ENCODE data around the gene FAM200C.

The FAM200C gene

DNA sequence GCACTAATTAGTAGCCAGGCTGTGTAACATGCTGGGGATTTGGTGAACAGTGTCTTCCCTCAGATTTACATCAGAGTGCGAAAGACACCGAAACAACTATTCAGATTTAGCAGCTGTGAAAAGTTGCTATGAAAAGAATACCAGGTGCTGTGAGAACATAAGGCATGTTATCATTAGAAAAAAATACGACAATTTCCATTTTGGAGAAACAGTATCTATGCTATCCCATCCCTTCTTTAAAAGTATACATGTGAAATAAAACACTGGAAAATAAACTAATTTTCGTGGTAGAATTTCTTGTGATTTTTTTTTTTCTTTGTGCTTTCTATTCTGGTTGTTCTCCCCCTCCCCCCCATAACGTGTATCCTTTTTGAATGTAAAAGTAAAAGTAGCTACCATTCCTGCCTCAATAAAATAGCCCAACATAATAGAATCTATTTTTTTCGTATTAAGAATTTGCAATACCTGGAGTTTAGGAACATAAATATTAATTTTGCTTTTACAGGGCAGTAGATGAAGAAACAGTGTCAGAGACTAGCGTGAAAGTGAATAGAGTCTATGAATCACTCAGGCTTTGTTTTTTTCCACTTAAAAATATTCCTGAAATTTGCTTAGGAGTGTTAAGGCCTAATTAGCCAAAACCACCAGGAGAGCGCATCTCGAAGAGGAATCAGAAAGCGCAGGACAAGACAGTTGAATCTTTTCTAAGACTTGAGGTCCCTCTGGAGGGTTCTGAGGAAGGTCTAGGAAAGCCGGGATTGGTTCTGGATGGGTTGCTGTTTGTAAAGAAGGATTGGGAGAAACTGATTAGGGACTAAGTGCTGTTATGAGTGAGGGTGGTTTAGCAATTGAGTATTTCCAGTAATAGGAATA is 19.8 kb upstream of the FAM200C start:
- DNase-seq, result no peak

- peak; percentile 67 for DNase-seq
These were observed 19.0 kb upstream of the FAM200C start, which contains the start of gene SLU7 for GRCh38 chr5:160418561-160419457. SLU7 (minus strand) TSS chr5:160419081; CDS start chr5:160415294, 3,787 bp downstream.

DNA sequence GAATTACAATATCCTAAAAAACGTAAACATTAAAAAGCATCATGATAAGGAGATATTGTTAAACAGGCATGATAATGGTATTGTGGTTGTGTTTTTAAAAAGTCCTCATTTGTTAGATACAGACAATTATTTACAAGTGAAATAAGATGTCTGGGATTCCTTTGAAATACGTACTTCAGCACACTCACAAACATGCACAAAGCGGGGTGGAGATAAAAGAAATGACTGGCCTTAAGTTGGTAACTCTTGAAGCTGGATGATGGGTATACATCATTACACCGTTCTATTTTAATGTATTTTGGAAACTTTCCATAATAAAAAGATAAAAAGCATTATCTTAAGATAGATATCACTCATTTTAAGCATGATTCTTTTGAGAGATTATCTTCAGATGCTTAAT is 1.0 kb downstream of the FAM200C start:
- DNase-seq, result no peak

DNA sequence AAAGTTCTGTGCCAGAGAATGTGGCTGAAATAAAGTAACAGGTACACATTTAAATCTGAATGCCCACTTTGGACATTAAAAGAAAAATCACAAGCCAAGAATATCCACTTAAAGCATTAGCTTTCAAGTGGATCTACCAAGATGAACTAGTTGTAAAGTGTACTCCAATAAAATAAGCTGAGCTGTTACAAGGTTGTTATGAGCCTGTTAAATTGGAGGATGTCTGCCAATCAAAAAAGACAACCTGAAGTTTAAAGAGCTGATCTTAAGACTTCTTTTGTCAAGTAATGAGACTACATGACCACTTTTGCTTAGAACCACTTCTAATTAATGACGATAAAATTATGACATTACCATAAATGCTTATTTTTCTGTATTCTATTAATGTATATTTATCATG is 2.4 kb downstream of the FAM200C start:
- DNase-seq, result no peak

GRCh38 chr5:160395111-160395510 is 4.7 kb downstream of the FAM200C start:
- no peak for DNase-seq

DNA sequence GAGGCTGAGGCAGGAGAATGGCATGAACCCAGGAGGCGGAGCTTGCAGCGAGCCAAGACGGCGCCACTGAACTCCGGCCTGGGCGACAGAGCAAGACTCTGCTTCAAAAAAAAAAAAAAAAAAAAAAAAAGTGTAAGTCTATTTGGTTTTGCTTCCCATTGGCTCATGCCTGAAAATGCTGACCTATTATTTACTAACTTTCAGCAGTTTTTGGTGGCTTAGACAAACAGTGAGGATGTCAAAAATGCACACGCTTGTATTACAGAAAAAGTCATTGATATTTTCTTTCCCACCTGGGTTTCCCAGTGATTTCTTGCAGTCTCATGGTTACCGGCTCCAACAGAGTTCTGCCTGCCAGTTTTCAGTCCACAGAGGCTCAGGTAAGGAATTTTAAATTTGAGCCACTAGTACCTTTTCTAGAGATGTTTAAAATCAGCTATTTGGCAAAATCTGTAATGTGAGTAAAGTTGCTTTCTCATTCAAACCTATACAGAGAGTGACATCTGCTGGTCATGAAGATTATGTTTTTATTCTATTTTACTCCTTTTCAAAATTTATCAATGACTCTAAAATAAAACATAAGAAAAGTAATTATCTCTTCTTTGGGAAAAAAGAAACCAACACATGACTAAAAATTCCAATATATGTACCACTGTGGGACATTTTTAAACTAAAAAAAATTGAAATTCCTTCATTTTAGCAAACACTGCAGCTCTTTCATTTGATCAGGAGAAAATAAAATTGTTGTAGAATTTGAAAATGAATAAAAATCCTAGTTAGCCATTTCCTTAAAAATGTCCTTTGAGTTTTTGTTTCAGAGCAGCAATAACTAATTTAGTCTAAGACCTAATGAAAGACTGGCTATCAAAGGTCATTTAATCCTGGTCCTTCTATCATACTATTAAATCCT is 8.8 kb downstream of the FAM200C start:
- no peak for DNase-seq

GRCh38 chr5:160387445-160387844 is 12.4 kb downstream of the FAM200C start:
- no peak for DNase-seq

DNA sequence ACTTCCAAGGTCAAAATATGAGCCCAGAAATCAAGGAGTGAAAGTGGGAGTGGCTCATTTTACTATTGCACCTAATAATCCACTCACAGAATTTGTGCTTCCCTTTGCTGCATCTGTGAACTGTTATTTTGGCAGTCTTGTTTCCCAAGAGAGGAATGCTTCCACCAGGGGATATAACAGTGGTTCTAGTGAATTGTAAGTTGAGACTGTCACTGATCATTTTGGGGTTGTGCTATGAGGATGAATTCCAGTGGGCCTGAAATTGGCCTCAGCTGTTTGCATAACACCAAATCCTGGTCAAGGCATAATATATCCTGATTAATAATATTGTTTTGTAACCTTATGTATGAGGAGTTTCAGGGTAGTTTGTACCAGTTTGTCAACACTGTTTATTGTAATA is 14.4 kb downstream of the FAM200C start:
- no peak for DNase-seq

GRCh38 chr5:160384681-160385080 is 15.2 kb downstream of the FAM200C start:
- DNase-seq, result no peak

DNA sequence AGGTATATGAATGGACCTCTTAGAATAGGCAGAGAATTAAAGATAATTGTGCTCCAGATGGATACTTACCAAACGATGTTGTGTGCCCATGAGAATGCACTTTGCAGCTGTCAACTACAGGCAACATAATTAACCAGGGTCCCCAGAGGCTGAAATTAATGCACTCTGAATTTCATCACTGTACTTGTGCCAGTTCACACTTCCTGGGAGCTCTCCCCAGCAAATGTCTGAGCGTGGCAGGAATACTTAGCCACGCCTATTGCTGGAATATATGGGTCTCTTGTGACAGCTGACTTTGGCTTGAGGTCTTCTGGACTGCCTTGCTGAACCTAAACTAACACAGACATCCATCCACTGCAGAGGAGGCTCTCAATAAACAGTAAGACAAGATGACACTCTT is 17.5 kb downstream of the FAM200C start:
- no peak for DNase-seq

DNA sequence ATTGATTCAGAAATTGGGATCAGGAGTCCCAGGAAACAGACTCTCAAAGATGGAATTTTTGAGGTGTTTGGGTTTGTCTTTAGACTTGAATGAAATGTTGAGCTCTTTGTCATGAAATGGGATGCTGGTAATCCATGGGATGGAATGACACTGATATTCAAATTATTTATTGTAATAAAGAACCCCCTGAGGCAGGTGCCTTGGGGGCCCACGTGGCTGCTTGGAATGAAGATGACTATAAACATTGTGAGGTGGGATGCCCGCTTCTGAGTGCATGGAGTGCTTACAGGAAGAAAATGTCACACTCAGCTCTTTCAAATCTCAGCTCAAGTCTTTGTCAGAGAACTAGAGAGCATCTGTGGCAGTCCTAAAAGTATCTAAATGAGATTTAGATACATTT is 19.8 kb downstream of the FAM200C start:
- DNase-seq, result no peak

DNA sequence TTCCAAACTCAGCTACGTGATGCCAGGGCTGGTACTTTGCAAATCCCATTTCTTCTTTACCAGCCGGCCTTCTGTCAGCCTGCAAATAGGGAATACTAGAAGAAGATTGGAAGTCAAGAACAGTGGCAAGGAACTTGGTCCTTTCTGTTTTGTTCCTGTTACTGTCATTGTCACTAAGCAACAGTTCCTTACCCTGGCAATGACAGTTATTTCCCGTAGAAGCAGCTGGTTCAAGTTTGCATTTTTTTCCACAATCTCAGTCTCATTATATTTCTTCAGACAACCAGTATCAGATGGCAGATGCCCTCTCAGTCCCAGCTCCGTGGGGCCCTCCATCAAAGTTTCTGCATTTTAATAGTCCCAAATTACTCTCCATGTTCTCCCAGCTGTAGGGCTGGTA is 20.3 kb downstream of the FAM200C start:
- DNase-seq, result no peak

GRCh38 chr5:160378330-160378729 is 21.5 kb downstream of the FAM200C start:
- DNase-seq, result no peak

DNA sequence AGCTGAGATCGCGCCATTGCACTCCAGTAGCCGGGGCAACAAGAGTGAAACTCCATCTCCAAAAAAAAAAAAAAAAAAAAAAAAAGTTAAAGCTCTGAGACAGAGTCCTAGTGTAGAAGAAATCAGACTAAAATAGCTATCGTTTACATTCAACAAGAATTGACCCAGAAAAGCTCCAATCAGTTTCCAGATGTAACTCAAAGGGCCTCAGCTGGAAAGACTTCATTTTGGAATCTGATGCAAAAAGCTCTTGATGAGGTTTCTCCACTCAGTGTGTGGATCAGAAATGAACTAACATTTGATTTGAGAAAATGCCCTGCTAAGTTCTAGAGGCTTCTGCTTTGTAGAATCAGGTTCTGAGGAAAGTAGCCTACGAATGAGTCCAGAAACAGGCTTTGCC is 22.2 kb downstream of the FAM200C start:
- no peak for DNase-seq

GRCh38 chr5:160376416-160376815 is 23.4 kb downstream of the FAM200C start:
- DNase-seq, result no peak

GRCh38 chr5:160375701-160376100 is 24.2 kb downstream of the FAM200C start:
- no peak for DNase-seq

DNA sequence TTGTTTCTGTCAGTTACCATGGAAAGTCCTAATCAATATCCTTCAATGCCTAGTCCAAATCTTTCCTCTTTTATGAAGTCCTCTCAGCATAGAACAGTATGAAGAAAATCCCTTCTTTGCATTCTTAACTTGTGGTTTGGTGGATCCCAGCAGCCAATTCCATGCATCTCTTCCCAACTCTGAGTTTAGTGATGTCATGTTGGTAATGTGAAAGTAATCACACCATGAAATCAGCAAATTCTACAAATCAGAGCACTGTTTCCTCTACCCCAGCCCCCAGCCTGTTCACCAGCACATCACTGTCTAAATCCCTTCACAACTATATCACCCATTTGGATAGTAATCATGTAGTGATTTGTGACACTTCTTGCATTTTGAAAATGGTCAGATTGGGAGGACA is 24.7 kb downstream of the FAM200C start:
- no peak for DNase-seq

GRCh38 chr5:160371294-160371693 is 28.6 kb downstream of the FAM200C start:
- no peak for DNase-seq

GRCh38 chr5:160370713-160371034 is 29.2 kb downstream of the FAM200C start:
- DNase-seq, result no peak

- no peak for DNase-seq
These were observed 29.7 kb downstream of the FAM200C start, which contains the start of gene C1QTNF2 for GRCh38 chr5:160369990-160370712. C1QTNF2 (minus strand) TSS chr5:160370626; CDS start chr5:160355011, 15,615 bp downstream.

GRCh38 chr5:160367885-160368284 is 32.0 kb downstream of the FAM200C start:
- DNase-seq, result no peak

GRCh38 chr5:160367261-160367660 is 32.6 kb downstream of the FAM200C start:
- DNase-seq, result no peak

Measured in NCI-H526 treated with DMSO at 0.1 percent for 48 hours (cell line).